Body of pancreas (tissue), 4 donors: ENCODE results near the gene CISD3.

Experiments
- POLR2A ChIP-seq, 3 donors: fragments of 450-650 bp; IDR thresholded peaks; one replicate each; pipeline ENCODE4 v1.6.1; 2016; ENCODE audit warnings: antibody characterized with exemption in 3 of 3, mild to moderate bottlenecking in 2 of 3
- TF ChIP-seq, protein P1 (sequence below), 7 experiments: fragments of 450-650 bp in 4 of 7; fragments of 200-600 bp in 3 of 7; sonication (generic) in 3 of 7; IDR thresholded peaks; one replicate each; pipeline ENCODE4 v1.5.1; 2016 to 2019; ENCODE audit warnings: antibody characterized with exemption in 7 of 7

DNA sequence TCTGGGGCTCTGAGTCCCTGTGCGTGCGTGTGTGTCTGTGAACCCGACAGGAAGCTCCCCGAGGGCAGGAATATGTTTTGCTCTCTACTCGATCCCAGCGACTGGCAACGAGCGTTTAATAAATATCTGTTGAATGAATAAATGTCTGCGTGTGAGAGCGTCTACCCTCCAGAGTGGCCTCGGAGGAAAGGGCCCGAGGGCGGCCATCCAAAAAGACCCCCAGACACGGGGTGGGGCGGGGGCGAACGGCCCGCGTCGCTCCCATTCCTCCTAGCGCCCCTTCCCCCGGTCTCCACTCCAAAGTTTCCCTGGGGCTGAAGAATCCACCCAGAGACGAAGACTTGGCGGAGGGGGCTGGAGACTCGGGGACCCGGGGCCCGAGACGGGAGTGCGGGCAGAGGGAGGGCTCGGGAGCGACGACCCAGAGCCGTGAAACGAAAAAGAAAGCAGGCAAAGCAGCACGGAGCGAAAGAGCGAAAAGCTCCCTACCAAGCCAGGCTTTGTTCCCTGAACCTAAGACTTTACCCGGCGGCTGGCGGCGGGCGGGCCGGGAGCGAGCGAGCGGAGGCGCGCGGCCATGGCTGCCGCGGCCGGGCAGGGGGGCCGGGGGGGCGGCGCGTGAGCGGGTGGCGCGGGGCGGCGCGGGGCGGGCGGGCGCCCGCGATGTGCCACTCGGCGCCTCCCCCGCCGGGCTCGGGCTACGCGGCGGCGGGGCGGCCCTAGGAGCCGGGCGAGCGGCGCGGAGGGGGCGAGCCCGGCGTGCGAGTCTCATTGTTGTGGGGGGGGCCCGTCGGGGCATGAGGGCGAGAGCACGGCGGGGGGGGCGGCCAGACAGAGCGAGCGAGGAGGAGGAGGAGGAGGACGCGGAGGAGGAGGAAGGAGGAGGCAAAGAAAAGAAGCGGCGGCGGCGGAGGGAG lies 25.3 kb upstream of the CISD3 start, which contains the start of gene MLLT6:
- TF ChIP-seq, protein P1, sequence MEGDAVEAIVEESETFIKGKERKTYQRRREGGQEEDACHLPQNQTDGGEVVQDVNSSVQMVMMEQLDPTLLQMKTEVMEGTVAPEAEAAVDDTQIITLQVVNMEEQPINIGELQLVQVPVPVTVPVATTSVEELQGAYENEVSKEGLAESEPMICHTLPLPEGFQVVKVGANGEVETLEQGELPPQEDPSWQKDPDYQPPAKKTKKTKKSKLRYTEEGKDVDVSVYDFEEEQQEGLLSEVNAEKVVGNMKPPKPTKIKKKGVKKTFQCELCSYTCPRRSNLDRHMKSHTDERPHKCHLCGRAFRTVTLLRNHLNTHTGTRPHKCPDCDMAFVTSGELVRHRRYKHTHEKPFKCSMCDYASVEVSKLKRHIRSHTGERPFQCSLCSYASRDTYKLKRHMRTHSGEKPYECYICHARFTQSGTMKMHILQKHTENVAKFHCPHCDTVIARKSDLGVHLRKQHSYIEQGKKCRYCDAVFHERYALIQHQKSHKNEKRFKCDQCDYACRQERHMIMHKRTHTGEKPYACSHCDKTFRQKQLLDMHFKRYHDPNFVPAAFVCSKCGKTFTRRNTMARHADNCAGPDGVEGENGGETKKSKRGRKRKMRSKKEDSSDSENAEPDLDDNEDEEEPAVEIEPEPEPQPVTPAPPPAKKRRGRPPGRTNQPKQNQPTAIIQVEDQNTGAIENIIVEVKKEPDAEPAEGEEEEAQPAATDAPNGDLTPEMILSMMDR (IDR thresholded peaks at IDR 0.05) = no peak
- peak in 2 of 3 donors; percentile 46 to 67 for TF ChIP-seq POLR2A (IDR thresholded peaks at IDR 0.05)
